GM18858 (cell line): Measurements from ENCODE around the gene CD163L1.
"Not testable (repeated sequence)": the region's sequence is repeated elsewhere in the genome, so short reads cannot be mapped to it uniquely, and the experiment has no call there.

Source experiments
- ATAC-seq: cut with Tn5 transposase; IDR thresholded peaks from one replicate; pipeline ENCODE4 v1.9.1; 2021; ENCODE audit not compliant: unreplicated experiment

CD163L1 gene

GRCh38 chr12:7444076-7444475 lies at the start of gene CD163L1:
CD163L1 (minus strand) TSS chr12:7444153; CDS start chr12:7444127, 26 bp downstream.
- ATAC-seq = no peak

DNA sequence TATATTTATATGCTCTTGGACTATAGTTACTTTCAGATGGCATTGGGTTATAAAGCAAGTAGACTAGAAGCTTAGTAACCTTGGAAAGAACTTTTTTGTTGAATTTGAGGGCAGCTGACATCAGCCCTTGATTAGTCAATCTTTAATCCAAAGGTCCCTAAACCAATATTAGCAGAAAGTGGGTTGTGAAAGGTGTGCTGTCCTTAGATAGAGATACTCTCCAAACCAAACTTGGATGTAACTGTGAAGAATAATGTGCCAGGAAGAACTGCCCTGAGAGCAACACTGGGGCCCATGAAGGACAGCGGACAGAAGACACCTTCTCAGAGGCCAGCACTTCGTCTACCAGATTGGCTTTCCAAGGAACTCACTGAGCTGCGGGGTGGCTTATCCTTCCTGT lies 49.1 kb upstream of the CD163L1 start:
- no peak for ATAC-seq

DNA sequence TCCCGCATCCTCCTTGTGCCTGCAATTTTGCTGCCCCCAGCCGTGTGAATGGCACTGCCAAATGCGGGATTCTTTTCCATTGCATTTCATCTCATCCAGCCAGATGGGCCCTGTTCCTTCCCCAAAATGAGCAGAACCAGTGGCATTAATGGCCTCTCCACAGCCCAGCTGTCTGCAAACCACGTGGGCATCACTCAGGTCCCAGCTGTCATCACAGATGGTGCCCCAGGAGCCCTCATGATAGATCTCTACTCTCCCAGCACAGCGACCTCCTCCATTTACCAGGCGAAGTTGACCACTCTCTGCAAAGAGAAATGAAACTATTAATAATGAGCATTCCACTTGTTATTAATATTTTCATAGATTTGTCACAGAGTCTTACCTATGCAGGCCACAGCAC lies 42.6 kb upstream of the CD163L1 start:
- ATAC-seq = no peak

- ATAC-seq = no peak
Measured at GRCh38 chr12:7485095-7485494, 41.1 kb upstream of the CD163L1 start.

- ATAC-seq = no peak
Measured at GRCh38 chr12:7483343-7483742, 39.4 kb upstream of the CD163L1 start.

GRCh38 chr12:7479771-7480170 lies 35.8 kb upstream of the CD163L1 start:
- no peak for ATAC-seq

- ATAC-seq = no peak
Measured at GRCh38 chr12:7472060-7472459, 28.1 kb upstream of the CD163L1 start.

DNA sequence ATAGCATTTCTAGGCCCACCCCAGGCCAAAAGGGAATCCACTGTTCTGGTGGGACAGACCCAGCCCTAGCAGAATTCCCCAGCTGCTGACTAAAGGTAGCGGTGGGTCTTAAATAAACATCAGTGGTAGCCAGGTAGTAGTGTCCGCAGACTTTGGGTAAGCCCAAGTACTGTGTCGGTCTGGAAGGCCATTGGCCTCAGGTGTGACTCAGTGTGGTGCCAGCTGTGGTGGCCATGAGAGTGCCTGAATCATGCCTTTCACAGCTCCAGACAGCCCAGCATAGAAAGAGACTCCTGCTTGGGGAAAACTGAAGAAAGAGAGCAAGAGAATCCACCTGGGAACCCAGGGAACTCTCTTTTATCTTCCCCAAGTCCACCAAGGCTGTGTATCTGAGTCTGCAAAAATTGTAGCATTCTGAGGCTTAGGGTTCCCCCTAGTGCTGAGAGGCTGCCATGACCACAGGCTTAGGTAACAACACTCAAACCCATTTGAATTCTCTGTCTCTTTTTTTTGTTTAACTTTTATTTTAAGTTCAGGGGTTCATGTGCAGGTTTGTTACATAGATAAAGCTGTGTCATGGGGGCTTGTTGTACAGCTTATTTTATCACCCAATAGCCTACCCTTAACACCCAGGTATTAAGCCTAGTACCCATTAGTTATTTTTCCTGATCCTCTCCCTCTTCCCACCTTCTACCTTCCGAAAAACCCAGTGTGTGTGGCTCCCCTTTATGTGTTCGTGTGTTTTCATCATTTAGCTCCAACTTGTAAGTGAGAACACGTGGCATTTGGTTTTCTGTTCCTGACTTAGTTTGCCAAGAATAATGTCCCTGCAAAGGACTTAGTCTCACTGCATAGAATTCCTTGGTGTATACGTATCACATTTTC lies 16.7 kb upstream of the CD163L1 start:
- ATAC-seq = no peak

- no peak for ATAC-seq
Measured at GRCh38 chr12:7459973-7460372, 16.0 kb upstream of the CD163L1 start.

- no peak for ATAC-seq
Measured at GRCh38 chr12:7451756-7452155, 7.8 kb upstream of the CD163L1 start.

DNA sequence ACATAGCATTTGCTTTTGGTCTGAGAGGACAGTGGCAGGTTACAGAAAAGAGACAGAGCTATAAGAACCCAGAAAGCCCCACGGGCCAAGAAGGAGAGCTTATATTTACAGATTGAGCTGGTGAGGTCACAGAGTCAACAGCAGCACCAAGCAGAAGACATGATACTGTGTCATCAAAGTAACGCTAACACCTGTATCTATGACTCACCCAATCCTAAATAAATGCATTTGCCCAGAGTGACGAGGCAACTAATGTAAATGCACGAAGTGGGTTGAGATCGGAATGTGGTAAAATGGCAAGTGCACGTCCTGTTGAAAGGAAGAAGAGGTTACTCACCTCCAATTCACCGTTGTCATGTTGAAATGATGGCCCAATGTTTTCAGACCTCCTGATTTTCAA lies 6.7 kb upstream of the CD163L1 start:
- ATAC-seq = no peak

DNA sequence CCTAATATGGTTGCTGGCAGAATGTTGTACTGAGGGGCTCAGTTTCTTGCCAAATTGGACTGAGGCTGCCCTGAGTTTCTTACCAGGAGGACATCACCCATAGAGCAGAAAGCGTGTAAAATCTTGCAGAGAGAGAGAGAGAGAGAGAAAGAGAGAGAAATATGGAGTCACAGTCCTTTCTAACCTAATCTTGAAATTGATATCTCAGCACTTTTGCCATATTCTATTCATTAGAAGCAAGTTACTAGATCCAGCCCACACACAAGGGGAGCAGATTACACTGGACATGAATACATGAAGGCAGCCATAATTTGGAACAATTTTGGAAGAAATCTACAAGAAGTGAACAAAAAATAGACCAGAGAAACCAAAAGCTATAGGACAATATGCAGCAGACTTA lies 4.1 kb upstream of the CD163L1 start:
- ATAC-seq = no peak

DNA sequence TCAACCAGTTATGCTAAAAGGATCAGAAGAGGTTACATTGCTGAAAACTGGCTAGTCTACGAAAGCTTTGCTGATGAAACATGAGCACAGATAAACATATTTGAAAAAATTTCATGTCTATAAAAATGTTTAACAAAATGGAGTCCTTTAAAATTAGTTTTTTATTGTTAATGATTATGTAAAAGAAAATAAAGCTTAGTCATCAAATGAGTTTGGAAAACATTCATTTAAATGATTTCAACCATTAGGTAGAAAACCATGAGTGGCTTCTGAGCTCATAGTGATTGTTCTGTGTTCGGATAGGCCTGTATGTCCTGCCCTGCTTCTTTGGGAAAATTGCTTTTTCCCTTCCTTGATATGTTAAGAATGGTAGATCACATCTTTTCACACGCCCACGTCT lies 584 bp upstream of the CD163L1 start:
- ATAC-seq = no peak

DNA sequence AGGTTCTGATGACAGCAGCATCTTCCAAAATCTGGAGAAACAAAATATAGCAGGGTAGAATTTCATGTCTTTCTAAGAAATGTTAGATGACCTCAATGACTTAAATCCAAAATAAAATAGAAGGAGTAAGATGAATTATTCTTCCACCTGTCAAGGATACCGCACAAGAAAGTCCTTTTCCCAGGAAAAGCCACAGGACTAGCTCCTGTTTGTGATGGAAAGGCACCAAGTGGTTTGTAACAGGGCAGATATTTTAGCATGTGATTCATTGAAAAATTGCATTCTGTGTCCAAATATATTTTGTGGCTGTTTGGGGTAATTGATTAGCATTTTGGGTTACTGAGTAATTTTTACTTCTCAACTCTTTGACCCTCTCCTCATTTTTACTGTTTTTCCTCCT lies 2.7 kb downstream of the CD163L1 start:
- ATAC-seq = no peak

- no peak for ATAC-seq
Measured at GRCh38 chr12:7439579-7440505, 4.1 kb downstream of the CD163L1 start.

- ATAC-seq = not testable (repeated sequence)
Measured at GRCh38 chr12:7438291-7438995, 5.5 kb downstream of the CD163L1 start.

- ATAC-seq = not testable (repeated sequence)
Measured at GRCh38 chr12:7437494-7437893, 6.5 kb downstream of the CD163L1 start.

- ATAC-seq = no peak
Measured at GRCh38 chr12:7434670-7435069, 9.3 kb downstream of the CD163L1 start.

- ATAC-seq = no peak
Measured at GRCh38 chr12:7433276-7433822, 10.6 kb downstream of the CD163L1 start.

GRCh38 chr12:7431993-7432685 lies 11.8 kb downstream of the CD163L1 start:
- ATAC-seq = no peak
